HepG2 (cell line): ENCODE results near the gene TUBB. TPM values are rescaled to one million over a fixed set of nuclear protein-coding genes. Genes with fewer than 3 reads are reported as not detected.

Experiments used
- ATAC-seq: fragments of 200-7000 bp; cut with Tn5 transposase; 3 replicates; pipeline ENCODE4 v1.9.1; 2020; ENCODE audit warnings: mild to moderate bottlenecking, moderate library complexity
- BruUV-seq: library from RNA; stranded (reverse); fragments of 400-500 nt; replicated peaks from 2 replicates; lab custom pipeline; 2021; lab: Mats Ljungman, UMichigan
- CTCF ChIA-PET: fragments of 300-600 bp; formaldehyde crosslinking; extraction: SDS; loops from one replicate; lab custom pipeline; 2021; ENCODE audit warnings: low total read pairs, inconsistent platforms, low intra/inter-chr PET ratio; lab: Yijun Ruan, JAX
- POLR2A ChIA-PET: fragments of 350-600 bp; sonication (Branson Sonifier 250); formaldehyde crosslinking; loops from one replicate; lab custom pipeline; 2020; ENCODE audit warnings: antibody characterized with exemption, inconsistent platforms; lab: Yijun Ruan, JAX
- DNase-seq: peaks from one replicate; pipeline ENCODE4 v3.0.0-alpha.2; 2015; ENCODE audit warnings: low spot score
- FAIRE-seq: peaks from 3 replicates; lab custom pipeline; 2011; peaks lifted over from hg19 to GRCh38; lab: Jason Lieb, UNC
- H2AFZ ChIP-seq: one replicate; pipeline ENCODE4 v1.6.1; 2011; ENCODE audit warnings: low read length, inconsistent platforms
- H3K27ac ChIP-seq: fragments of 300-600 bp; 3 replicates; pipeline ENCODE4 v1.8.0; 2011; ENCODE audit warnings: mixed run types, mild to moderate bottlenecking, mixed read lengths, low read length, inconsistent platforms; ENCODE audit not compliant: insufficient read depth; ENCODE audit errors: extremely low read length
- H3K27me3 ChIP-seq, 2 experiments: fragments of 200-600 bp in 1 of 2; 2 replicates in 1 of 2; 3 replicates in 1 of 2; pipeline versions ENCODE4 v1.6.0 to v1.8.0; 2011; ENCODE audit warnings: low read length in 2 of 2, mild to moderate bottlenecking in 2 of 2, moderate library complexity in 2 of 2, inconsistent platforms in 1 of 2; ENCODE audit not compliant: insufficient read depth in 2 of 2, control insufficient read depth in 1 of 2
- H3K36me3 ChIP-seq, 2 experiments: fragments of 200-600 bp in 1 of 2; replicated peaks in 1 of 2; 2 replicates in 1 of 2; 3 replicates in 1 of 2; pipeline versions ENCODE4 v1.5.1 to v1.8.0; 2011; ENCODE audit warnings: low read length in 2 of 2, inconsistent platforms in 1 of 2; ENCODE audit not compliant: insufficient read depth in 2 of 2, control insufficient read depth in 1 of 2
- H3K4me1 ChIP-seq: 2 replicates; pipeline ENCODE4 v1.5.1; 2012; ENCODE audit warnings: low read length, inconsistent platforms; ENCODE audit not compliant: insufficient read depth
- H3K4me2 ChIP-seq: 2 replicates; pipeline ENCODE4 v1.6.0; 2011; ENCODE audit warnings: low read depth, low read length, inconsistent platforms
- H3K4me3 ChIP-seq, 3 experiments: fragments of 200-600 bp in 1 of 3; sonication (generic), shearing (Covaris generic) in 1 of 3; replicated peaks in 1 of 3; 2 replicates each; pipeline ENCODE4 v1.5.1; 2011 to 2016; ENCODE audit warnings: low read length in 3 of 3, inconsistent platforms in 2 of 3, low read depth in 2 of 3, mild to moderate bottlenecking in 2 of 3, control low read depth in 1 of 3, mixed read lengths in 1 of 3; ENCODE audit not compliant: insufficient read depth in 1 of 3
- H3K79me2 ChIP-seq: one replicate; pipeline ENCODE4 v1.6.1; 2011; ENCODE audit warnings: low read length, inconsistent platforms; ENCODE audit not compliant: insufficient read depth
- H3K9ac ChIP-seq: 2 replicates; pipeline ENCODE4 v1.6.0; 2011; ENCODE audit warnings: mild to moderate bottlenecking, low read depth, low read length, inconsistent platforms; ENCODE audit not compliant: insufficient read depth
- H3K9me3 ChIP-seq: 2 replicates; pipeline ENCODE4 v1.5.1; 2012; ENCODE audit warnings: mild to moderate bottlenecking, low read length
- H4K20me1 ChIP-seq: 2 replicates; pipeline ENCODE4 v1.6.0; 2011; ENCODE audit warnings: inconsistent platforms, mild to moderate bottlenecking, low read length, moderate library complexity; ENCODE audit not compliant: insufficient read depth
- AGO2 ChIP-seq: fragments of 200-400 bp; formaldehyde crosslinking; optimal IDR thresholded peaks from 2 replicates; pipeline ENCODE3; 2017; ENCODE audit warnings: mild to moderate bottlenecking, low read depth, low read length, moderate library complexity
- DBP ChIP-seq: sonication (generic); formaldehyde crosslinking; IDR thresholded peaks from 2 replicates; pipeline ENCODE4 v1.4.0; 2020; ENCODE audit warnings: missing genetic modification reagents; ENCODE audit errors: not compliant biosample characterization
- DRAP1 ChIP-seq: IDR thresholded peaks from 2 replicates; pipeline ENCODE4 v1.6.1; 2016; ENCODE audit warnings: missing genetic modification reagents, missing compliant biosample characterization
- ELK4 ChIP-seq: sonication (generic); formaldehyde crosslinking; IDR thresholded peaks from 2 replicates; pipeline ENCODE4 v1.9.0; 2021; ENCODE audit warnings: missing genetic modification reagents, borderline replicate concordance
- HOXA9 ChIP-seq: sonication (generic); formaldehyde crosslinking; IDR thresholded peaks from 2 replicates; pipeline ENCODE4 v1.8.1; 2022; ENCODE audit warnings: missing genetic modification reagents, mild to moderate bottlenecking, moderate library complexity, borderline replicate concordance
- PATZ1 ChIP-seq: sonication (generic); formaldehyde crosslinking; IDR thresholded peaks from 2 replicates; pipeline ENCODE4 v1.4.0; 2020; ENCODE audit warnings: missing genetic modification reagents
- PAWR ChIP-seq: sonication (generic); formaldehyde crosslinking; IDR thresholded peaks from 2 replicates; pipeline ENCODE4 v1.4.0; 2020; ENCODE audit warnings: missing genetic modification reagents, mild to moderate bottlenecking, borderline replicate concordance
- REL ChIP-seq: sonication (generic); formaldehyde crosslinking; conservative IDR thresholded peaks from 2 replicates; pipeline ENCODE4 v1.8.0; 2022; ENCODE audit warnings: mild to moderate bottlenecking, missing genetic modification reagents, moderate library complexity
- SOX6 ChIP-seq, 2 experiments: fragments of 450-650 bp in 1 of 2; sonication (generic) in 1 of 2; formaldehyde crosslinking in 1 of 2; IDR thresholded peaks; 2 replicates each; pipeline versions ENCODE4 v1.4.0 to v1.6.1; 2017 to 2020; ENCODE audit warnings: antibody characterized with exemption in 1 of 2, mild to moderate bottlenecking in 1 of 2, missing genetic modification reagents in 1 of 2
- TAF15 ChIP-seq: fragments of 200-400 bp; formaldehyde crosslinking; IDR thresholded peaks from one replicate; pipeline ENCODE4 v1.6.1; 2018; ENCODE audit warnings: mild to moderate bottlenecking, low read depth, low read length; ENCODE audit not compliant: poor library complexity, severe bottlenecking
- U2AF2 ChIP-seq: fragments of 200-400 bp; formaldehyde crosslinking; IDR thresholded peaks from 2 replicates; pipeline ENCODE4 v1.6.1; 2017; ENCODE audit warnings: low read depth, mild to moderate bottlenecking, low read length
- ZBTB42 ChIP-seq: sonication (generic); formaldehyde crosslinking; IDR thresholded peaks from 2 replicates; pipeline ENCODE4 v1.5.0; 2020; ENCODE audit warnings: mild to moderate bottlenecking, missing genetic modification reagents
- ZBTB7A ChIP-seq: sonication (generic); formaldehyde crosslinking; IDR thresholded peaks from 2 replicates; pipeline ENCODE4 v1.8.0; 2022; ENCODE audit warnings: mild to moderate bottlenecking, missing genetic modification reagents
- ZNF441 ChIP-seq: sonication (generic); formaldehyde crosslinking; IDR thresholded peaks from 2 replicates; pipeline ENCODE4 v1.7.0; 2021; ENCODE audit warnings: missing genetic modification reagents, borderline replicate concordance
- ZNF446 ChIP-seq: sonication (generic); formaldehyde crosslinking; IDR thresholded peaks from 2 replicates; pipeline ENCODE4 v1.5.0; 2020; ENCODE audit warnings: mild to moderate bottlenecking, missing genetic modification reagents
- ZNF577 ChIP-seq: sonication (generic); formaldehyde crosslinking; IDR thresholded peaks from 2 replicates; pipeline ENCODE4 v1.4.0; 2020; ENCODE audit warnings: mild to moderate bottlenecking, low read depth, missing genetic modification reagents, borderline replicate concordance
- WGBS: methylation state at CpG from one replicate; pipeline ENCODE4 v1.1.6; 2017; ENCODE audit warnings: low lambda C conversion rate; 5-methylcytosine and 5-hydroxymethylcytosine counted together
- in situ Hi-C: cut with HindIII; loops from 2 replicates; pipeline ENCODE4 v1.10.0; 2017; ENCODE audit warnings: low pct_unique_long_range_greater_than_20kb; ENCODE audit not compliant: extremely low pct_ligation_motif_present
- intact Hi-C: fragments of 100-400 bp; cut with micrococcal nuclease; formaldehyde crosslinking; loops from one replicate; pipeline ENCODE4 v1.10.0; 2022; ENCODE audit not compliant: unreplicated experiment
- polyA plus RNA-seq, 8 experiments: library from polyadenylated mRNA; depleted of rRNA in 3 of 8; stranded (reverse) in 7 of 8; unstranded in 1 of 8; fragments of >200 nt; fragmentation: Illumina TruSeq in 4 of 8; extraction: Trizol in 4 of 8; gene quantifications; 2 replicates each; pipeline versions ENCODE4 v1.2.1 to v1.2.3, GENCODE V29; 2011 to 2016; ENCODE audit warnings: low read depth in 4 of 8, missing spikeins in 1 of 8, mixed read lengths in 1 of 8; ENCODE audit not compliant: insufficient read depth in 1 of 8
- total RNA-seq, 5 experiments: library from RNA; depleted of rRNA; stranded (reverse); fragments of >200 nt; fragmentation: Illumina TruSeq; extraction: Trizol; gene quantifications; 2 replicates each; pipeline ENCODE4 v1.2.3, GENCODE V29; 2016; ENCODE audit warnings: low read depth in 1 of 5

The TUBB gene
- total and polyA plus RNA-seq, 2 of the 13 experiments (the other 11 are each of a cell fraction or from before 2014, with no cell fraction given), result 911 to 1,163 TPM

- no peak for TF ChIP-seq DBP
- no peak for TF ChIP-seq TAF15
- TF ChIP-seq ZNF441 (CRISPR knock-in tag), result no peak
- no peak for TF ChIP-seq REL (CRISPR knock-in tag)
- no peak for TF ChIP-seq PAWR (CRISPR knock-in tag)
- TF ChIP-seq ZNF446 (CRISPR knock-in tag), result no peak
Measured at GRCh38 chr6:30676660-30677285, 43.4 kb upstream of the TUBB start (continued).

- ATAC-seq (peak; percentile 93), DNase-seq (peak; percentile 83), FAIRE-seq (peak; percentile 77)
- WGBS, result 5% methylated on average over 24 of the region's 31 CpGs
- H3K9ac ChIP-seq, result peak overlapping the region; percentile 33; the same call in 1 of the 2 replicates
- 0 out of 5 replicates have a peak, but pooled peaks cover 0 to 1% of the 10 kb centered on the region in 2 experiments for H3K36me3 ChIP-seq
- H3K4me1 ChIP-seq, result peaks cover 41% of the 10 kb centered on the region
- no peaks in the 10 kb centered on the region for H3K9me3 ChIP-seq
- ChIA-PET POLR2A (interaction anchor here (0.6 to 4.7 kb wide), 16 partner anchors 8 to 206 kb away, joined by 3 to 92 read pairs (median 4); partner anchors contain the start of genes DDR1, IER3, MDC1 and MRPS18B), CTCF (interaction anchor here (0.7 to 3.8 kb wide), 7 partner anchors 9 to 198 kb away, joined by 3 to 130 read pairs (median 4); no protein-coding TSS in a partner anchor)
- intact Hi-C loops, result loop anchor here (1.0 to 10.0 kb wide), 6 partner anchors 38 to 198 kb away; partner anchors contain the start of genes FLOT1 and MDC1
- no peaks in the 10 kb centered on the region for H4K20me1 ChIP-seq
- H3K4me3 ChIP-seq, result peak overlapping the region; percentile 43 to 66 (median 44)
- BruUV-seq, result no TSS peak
- H3K79me2 ChIP-seq, result no peaks in the 10 kb centered on the region
- H3K27ac ChIP-seq, result peak overlapping the region; percentile 32
- in situ Hi-C loops, result loop anchor here (5.0 to 25.0 kb wide), 2 partner anchors 43 to 408 kb away; partner anchors contain the start of gene TUBB
- no peaks in the 10 kb centered on the region for H3K27me3 ChIP-seq
- peak overlapping the region; percentile 88 for H3K4me2 ChIP-seq
- H2AFZ ChIP-seq, result no peak overlapping the region
- TF ChIP-seq AGO2 (no peak), U2AF2 (no peak), SOX6 (IDR thresholded peaks at IDR 0.05) (no peak), SOX6 (CRISPR knock-in tag; IDR thresholded peaks at IDR 0.05) (peak; percentile 79), ELK4 (CRISPR knock-in tag) (no peak), ZNF577 (CRISPR knock-in tag) (no peak), HOXA9 (CRISPR knock-in tag) (no peak), DRAP1 (peak; percentile 63), ZBTB7A (CRISPR knock-in tag) (no peak), ZBTB42 (no peak), PATZ1 (CRISPR knock-in tag) (peak; percentile 54; the same call in 1 of the 2 replicates)
Measured at GRCh38 chr6:30678964-30679726, 41.0 kb upstream of the TUBB start.
